ENCODE data around the gene GPR139.

The GPR139 gene

DNA sequence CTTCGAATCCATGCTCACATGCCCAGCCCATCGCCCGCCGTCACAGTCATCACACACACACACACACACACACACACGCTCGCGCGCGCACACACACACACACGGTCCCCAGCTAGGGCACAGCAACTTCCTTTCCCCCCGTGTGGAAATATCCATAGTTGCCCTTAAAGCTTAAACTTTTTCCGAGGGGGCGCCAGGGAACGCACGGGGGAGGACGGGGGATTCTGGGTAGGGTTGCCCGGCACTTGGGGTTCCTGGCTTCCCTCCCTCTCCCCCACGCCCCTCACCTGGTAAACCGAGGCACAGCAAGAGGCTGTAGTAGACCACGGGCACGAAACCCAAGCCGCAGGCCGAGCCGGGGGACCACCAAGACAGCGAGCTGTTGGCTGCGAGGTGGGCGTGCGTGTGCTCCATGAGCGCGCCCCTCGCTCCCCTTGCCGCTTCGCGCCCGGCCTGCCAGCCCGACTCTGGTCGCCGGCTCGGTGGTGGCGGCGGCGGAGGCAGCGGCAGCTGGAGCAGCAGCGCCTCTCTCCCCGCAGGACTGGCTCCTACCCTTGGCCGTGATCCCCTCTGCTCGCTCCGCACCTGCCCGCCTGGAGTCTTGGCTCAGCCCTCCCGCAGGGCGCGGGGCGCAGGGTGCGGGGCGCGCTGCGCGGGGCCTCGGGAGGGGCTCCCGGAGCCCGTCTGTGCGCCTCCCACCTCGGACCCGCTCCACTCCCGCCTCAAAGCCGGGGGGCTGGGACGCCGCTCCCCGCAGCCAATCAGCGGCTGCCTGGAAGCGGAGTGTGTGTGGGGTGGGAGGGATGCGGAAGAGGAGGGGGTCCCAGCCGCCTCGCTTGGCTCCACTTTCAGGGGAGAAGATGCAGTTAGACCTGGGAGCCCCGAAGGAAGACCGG lies at the start of gene GPR139:
TSS of gene GPR139 (minus strand) at position 688 of the 896 bp plus-strand sequence. CDS start at position 414, 274 bp downstream.
- DNase-seq, result no peak

DNA sequence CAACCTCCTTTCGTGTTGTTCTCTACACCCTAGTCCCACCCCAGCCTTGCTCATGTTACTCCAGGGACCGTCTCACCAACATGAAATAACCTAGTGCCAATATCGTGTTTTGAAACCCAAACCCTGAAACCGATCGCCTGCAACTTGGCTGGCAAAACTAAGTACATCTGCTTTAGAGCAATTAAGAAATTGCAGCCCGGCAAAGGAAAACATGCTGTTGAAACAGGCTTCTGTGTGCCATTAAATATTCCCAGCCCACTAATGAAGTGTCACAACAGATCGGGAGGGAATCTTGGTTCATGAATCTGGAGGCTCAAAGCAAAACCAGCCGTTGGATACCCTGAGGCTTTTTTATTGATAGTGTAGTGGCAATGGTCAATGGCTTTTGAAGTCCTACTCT lies 48.3 kb upstream of the GPR139 start:
- no peak for DNase-seq

DNA sequence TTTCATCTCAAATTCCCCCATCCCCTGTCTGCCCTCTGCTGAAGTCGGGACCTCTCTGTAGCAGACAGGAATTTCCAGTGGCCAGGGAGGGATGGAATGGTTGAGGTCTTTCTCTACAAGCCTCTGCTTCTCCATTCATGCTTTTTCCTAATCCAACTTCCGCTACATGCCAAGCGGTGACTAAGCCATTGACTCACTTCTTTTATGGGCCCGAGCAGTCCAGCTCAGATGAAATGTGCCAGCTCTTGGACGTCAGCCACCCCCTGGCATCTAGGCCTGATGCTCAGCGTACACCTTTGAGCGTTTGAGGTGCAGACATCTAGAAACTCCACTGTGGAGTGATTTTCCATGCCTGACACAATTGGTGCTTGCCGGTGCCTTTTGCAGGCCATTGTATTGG lies 40.7 kb upstream of the GPR139 start:
- no peak for DNase-seq

DNA sequence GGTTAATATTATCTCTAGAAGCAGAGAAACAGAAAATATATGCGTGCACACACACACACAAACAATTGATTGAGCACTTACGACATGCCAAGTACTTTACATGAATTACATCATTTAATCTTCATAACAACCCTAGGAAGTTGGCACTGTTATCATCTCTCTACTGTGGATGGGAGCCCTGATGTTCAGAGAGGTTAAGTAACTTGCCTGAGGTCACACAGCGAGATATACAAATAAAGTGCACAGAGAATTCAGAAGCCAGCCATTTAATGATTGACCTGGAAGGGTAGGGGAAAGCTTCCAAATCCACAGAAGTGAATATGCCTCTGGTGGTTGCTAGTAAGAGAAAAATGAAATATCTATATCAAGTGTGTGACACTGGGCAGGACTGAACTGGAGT lies 37.5 kb upstream of the GPR139 start:
- no peak for DNase-seq

DNA sequence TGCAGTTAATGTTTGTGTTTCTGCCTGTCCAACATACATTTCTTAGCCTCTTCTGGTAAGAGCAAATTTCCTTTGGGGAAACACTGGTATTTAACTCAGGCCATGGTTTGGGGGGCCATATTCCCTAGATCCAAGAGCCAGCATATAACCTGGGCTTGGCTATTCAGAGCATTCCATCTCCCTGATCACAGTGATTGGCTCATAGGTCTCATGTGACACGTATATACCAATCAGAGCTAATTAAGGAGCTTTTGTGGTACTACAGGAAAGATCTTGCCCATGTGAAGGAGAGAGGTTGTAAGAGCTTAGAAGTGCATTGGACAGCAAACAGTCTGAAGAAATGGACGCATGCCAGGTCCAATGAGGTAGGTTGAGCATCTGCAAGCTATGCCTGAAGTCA lies 33.4 kb upstream of the GPR139 start:
- no peak for DNase-seq

DNA sequence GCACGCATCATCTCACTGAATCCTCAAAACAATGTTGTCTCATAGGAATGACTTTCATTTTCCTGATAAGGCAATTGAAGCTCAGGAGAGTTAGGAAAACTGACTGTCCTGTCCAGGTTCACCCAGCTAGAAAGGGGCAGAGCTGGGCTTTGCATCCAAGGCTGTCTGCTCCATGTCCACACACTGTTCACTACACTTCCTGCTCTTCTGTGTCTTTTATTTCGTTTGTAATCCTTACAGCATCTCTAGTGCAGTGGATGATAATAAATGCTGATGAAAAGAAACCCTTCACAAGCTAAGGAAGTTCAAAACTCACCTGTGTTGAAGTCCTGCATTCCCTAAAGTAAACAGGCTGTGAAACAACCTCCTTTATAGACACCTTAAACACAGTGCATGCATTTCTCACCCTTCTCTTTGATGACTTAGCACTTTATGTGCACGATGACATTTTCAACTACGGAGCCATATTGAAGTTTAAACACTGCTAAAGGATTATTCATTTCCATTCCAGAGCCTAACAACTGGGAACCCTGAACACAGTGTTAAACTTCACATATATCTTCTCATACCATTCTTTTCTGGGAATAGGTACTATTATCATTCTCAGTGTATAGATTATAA lies 31.0 kb upstream of the GPR139 start:
- no peak for DNase-seq

DNA sequence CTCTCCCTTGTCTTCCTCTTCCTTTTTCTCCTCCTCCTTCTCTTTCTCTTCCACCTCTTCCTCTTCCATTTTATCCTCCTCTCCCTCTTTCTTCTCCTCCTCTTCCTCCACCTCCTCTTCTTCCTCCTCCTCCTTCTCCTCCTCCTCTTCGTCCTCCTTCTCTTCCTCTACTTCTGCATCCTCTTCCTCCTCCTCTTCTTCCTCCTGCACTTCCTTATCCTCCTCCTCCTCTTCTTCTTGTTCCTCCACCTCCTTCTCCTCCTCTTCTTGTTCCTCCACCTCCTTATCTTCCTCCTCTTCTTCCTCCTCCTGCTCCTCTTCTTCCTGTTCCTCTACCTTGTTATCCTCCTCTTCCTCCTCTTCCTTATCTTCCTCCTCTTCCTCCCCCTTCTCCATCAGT lies 28.8 kb upstream of the GPR139 start:
- DNase-seq, result no peak

DNA sequence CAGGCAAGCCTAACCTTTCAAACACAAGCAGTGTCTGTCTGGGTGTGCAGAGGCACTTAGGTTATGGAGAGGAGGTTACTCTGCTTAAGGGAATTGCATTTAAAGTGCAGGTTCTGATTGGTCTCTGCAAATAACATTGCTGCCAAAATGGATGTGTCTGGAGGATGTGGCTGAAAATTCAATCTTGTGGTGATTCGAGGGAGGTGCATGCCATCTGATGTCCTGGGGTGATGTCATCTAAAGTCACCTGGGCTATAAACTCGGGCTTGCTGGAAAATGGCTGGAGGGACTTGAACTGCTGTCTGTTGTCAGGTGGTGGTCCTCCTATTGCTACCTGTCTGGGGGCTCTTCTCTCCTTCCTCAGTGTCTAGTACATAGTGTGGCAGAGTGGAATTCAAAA lies 28.3 kb upstream of the GPR139 start:
- DNase-seq, result no peak

DNA sequence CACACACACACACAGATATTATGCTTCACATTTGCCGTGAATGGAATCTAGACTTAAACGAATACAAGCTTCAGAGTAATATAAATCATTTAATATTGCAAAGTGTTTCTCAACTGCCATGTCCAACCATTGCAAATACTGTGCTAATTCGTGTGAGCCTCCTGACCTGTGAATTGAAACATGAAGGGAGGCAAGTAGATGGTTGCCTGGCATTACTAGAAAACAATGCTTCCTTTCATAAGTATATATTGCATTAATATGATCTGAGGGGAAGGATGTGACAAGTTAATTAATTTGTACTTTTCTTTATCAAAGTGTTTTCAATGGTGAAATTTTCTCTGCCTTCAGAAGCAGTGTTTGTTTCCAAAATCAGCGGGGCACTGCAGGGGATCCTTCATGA lies 25.7 kb upstream of the GPR139 start:
- no peak for DNase-seq

DNA sequence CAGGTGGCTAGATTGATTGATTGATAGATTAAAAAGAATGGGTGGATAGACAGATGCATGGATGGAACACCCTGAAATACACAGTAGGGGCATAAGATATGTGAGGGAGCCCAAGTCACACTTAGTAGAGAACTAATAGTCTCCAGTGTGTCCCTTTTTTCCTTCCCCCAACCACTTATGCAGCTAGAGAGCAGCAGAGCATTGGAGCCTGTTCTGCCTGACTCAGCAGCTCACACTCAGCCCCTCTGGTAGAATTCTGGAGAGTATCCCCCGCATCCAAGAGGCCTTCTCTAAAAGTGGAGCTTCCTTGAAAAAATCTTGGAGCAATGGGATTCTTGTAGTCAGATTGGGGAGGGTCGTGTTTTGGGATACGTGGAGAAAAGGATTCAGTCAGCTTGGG lies 20.5 kb upstream of the GPR139 start:
- no peak for DNase-seq

DNA sequence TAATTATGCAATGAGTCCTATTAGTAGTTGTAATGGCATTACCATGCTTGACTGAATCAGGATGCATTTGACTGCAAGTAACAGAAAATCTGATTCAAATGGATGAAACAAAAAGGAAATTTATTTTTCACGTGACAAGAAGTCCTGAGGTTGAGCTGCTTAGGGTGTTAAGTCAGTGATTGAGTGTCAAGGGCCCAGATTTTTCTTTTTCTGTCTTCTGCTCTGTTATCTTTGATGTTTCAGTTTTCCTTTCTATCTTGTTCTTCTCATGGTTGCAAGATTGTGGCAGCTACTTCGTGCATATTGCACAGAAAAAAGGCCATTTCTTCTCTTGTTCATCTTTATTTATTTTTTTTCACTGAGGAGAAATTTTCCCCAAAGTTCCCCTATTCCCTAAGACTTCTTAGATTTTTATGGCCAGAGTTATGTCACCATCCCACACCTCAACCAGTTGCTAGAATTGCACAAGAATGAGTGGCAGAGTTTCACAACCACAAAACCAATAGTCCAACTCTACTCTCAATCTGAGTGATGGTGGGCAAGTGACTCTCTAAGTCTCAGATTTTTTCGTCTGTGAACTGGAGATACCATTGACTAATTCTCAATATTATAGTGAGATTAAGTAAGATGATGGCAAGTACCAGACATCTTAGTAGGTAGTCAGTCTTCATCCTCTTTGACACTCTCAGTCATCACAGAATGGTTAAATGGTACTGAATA lies 15.7 kb upstream of the GPR139 start:
- DNase-seq, result no peak

DNA sequence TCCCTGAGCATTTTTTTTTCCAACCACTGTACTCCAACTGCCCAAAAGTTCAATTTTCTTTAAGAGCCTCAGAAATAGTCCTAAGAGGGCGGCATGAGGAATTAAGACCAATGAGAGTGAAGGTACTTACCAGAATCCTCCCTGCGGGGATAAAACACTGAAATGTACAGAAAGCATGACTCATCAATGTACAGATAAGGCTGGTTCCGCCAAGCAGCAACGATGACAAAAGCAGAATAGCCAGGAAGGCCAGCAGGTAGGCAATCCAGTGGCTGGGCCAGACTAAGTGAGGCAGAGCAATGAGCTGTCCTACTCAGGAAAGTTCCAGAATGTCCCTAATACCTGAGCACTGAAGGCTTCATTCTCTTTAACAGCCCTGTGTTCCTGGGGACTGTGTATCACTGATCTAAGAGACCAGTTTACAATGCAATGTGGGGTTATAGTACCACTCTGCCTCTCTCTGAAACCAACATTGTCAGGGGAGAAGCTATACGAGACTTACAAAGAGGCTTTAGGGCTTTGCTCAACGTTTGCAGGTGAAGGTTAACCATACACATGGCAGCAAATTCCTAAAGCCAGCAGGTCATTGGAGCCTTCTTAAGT lies 11.0 kb upstream of the GPR139 start:
- no peak for DNase-seq

DNA sequence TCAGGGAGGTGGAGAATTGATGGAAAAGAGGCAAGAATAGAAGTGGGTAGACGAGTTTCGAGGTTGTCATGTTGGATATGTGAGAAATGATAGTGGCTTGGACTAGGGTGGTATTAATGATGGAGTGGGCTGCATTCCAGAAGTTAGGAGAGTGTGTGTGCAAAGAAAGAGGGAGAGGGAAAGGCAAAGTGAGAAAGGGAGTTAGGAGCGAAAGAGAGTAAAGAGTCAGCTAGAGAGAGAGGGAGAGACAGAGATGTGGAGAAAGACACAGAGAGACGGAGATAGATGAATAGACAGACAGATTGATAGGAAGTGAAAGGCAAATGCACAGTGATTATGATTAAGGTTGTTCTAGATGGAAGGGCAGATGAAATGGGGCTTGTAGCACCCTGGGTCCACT lies 5.4 kb upstream of the GPR139 start:
- DNase-seq, result no peak

DNA sequence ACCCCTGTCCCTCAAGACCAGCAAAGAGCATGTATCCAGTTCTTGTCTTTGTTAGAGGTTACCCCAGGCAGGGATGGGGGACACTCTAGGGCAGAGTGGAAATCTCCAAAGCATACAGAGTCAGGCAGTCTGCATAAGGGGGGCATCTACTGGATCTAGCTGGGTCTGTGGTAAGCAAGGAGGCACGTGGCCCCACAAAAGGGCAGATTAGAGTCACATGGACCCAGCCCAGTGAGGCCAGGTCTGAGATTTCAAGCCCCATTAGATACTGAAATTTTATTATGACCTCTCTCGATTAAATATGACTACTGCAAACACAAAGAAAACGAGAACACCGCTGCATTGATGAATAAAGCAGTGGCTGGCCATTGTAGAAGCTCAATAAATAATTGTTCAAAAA lies 1.6 kb upstream of the GPR139 start:
- no peak for DNase-seq

DNA sequence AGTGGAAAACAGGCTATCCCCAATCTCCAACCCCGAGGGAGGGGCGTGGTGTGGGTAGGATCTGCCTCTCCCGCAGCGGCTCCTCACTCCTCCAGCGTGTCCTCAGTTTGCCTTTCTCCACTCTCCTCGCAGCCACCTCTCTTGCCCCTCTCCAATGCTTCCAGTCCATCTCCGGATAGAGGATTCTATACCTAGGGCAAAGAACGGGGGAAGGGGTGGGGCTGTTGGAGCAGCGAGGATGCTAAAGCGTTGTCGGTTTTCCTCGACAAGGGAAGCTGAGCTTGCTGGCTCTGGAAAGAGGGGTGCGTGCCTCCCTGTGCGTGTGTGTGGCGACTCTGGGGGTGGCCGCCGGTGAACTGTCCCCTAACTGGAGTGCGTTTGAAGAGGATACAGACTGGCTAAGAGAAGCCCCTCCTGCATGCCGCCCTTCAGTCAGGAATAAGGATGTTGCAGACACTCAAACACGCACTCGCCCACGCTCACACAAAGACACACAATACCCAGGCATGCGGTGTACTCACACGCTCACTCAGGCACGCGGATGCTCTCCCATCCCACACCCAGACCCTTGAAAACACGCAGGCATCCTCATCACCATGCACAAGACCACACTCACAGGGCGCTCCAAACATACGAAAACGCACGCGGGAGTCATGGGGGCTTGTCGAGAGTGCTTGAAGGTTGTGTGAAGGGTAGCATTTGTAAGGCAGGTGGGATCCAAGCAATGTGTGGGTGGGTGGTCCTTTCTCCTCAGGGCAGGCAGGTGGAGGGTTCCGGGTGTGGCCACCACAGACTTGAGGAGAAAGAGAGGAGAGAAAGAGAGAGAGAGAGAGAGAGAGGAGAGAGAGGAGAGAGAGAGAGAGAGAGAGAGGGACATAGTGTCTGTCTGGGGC lies 655 bp upstream of the GPR139 start:
- no peak for DNase-seq

DNA sequence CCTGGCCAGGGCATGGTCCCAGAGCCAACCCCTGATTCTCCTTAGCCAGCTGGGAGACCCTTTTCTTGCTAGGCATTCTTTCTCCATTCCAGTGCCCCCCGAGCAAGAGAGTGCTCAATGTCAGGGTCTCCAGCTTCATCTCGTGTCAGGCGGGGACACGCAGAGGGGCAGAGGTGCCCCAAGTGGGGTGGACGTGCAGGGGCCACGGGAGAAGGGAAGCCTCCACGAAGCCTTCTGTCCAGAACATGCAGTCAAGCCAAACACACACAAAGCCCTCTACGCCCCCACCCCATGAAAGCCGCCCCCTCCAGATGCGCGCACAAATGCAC lies 852 bp downstream of the GPR139 start:
- no peak for DNase-seq

DNA sequence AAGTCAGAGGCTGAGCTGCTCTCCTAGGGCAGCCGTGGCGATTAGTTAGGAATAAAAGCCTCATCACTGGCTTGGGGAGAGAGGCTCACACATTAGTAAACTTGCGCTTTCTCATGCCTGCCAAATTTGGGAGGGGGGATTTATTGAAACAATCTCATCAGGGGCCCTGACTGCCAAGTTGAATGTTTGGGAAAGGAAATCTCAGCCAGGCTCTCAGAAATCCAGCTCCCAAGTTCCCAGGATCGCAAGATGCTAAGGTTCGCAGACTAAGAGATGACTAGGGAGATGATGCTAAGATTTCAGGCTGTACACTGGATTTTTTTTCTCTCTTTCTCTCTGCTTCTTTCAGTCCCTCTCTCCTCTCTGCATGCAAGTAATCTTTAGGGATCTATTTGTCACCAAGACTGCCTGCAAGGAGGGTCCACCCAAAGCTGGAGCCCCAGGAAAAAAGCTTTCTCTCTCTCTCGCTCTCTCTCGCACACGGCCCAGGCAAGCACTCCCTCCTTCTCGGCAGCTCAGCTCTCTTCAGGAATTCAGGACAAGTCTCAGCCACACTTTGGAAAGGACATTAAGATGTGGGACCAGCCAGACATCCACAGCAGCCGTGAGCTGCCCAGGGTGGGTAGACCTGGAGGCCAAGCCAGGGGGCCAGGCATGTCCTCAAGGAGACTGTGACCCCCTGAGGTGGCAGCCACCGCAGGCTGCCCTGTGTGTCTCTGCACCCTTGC lies 1.4 kb downstream of the GPR139 start:
- DNase-seq, result no peak

DNA sequence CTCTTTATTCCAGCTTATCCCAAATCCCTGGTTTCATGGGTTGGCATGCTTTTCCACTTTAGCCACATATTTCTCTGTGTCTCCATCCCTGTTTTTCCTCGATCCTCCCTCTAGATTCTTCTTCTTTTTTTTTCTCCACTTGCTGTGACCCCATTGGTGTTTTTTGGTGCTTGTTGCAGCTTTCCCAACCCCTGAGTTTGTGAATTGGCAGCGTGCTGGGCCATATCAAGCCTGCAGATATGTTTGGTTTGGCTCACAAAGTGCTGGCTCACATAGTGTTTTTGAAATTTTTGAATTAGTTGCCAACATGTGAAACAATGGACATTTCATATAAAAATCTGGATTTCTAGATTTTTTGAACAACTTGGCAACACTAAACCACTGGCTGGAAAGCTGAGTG lies 8.8 kb downstream of the GPR139 start:
- no peak for DNase-seq

DNA sequence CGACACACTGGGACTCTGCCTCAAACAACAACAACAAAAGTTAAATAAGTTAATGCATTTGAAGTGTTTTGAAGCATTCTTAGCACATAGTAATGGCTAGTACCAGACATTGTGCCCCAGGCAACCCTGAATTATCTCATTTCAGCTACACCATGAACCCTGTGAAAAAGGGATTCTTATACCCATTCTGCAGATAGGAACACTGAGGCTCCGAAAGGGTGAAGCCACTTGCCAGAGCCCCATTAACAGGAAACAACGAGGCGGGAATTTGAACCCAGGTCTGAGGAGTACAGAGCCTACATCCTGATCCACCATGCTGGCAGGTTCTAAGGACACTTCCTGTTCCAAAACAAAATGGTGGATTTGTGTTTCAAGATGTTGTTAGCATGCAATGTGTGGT lies 9.2 kb downstream of the GPR139 start:
- DNase-seq, result no peak

DNA sequence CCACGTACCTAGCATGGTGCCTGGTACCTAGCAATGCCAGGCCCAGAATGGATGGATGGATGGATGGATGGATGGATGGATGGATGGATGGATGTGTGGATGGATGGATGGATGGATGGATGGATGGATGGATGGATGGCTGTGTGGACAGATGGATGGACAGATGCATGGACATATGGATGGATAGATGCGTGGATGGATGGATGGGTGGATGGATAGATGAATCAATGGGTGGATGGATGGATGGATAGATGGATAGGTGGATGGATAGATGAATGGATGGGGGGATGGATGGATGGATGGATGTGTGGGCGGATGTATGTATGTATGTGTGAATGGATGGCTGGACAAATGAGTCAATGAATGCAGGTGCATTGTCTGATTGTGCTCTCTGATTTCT lies 12.6 kb downstream of the GPR139 start:
- DNase-seq, result no peak

DNA sequence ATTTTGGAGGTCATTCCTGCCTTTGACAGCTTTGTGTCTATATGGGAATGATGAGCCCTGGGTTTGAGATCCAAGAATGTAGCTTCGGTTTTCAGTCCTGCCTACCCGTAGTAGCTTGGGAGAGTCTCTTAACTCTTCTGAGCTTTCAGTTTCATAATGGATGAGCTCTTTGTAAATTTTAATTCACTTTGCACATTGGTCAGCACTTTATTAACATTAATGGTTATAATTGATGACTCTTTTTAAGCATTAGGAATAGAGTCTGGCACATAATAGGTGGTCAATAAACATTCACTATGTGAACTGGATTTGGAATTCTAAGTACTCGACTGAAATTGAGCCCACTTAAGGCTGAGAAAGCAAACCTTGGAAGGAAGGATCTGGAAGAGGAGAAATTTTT lies 17.3 kb downstream of the GPR139 start:
- no peak for DNase-seq

DNA sequence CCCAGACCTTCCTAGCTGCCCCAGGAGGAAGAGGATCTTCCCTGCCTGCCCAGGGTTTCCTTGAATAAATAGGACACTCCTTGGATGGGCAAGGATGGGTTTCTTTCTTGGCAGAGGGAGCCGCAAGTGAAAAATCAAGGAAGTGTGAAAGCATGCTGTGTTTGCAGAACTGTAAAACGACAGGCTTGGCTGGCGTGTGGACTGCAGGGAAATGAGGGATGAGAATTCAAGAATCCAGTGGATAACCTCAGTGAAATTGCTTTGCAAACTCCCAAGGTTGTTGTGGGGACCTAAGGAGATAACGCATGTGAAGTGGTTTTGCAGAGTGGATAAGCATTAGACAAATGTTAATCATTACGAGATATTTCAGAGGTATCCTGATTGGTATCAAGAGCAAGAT lies 20.4 kb downstream of the GPR139 start:
- no peak for DNase-seq

Measured in cortex of kidney (tissue), 1 donor.